Bone marrow (tissue), 2 donors: ENCODE results near the gene BRD3.
A peak's percentile ranks its signal among the peaks of the same experiment; 100 is the strongest.

Source experiments
- DNase-seq, 2 donors: peaks; one replicate each; lab custom pipeline; 2025; lab: John Stamatoyannopoulos, UW

Gene BRD3

GRCh38 chr9:134066913-134067851 lies 644 bp downstream of the BRD3 start:
- no peak for DNase-seq

GRCh38 chr9:134066526-134066912 lies 1.3 kb downstream of the BRD3 start:
- no peak for DNase-seq

- peak; percentile 41 to 86 for DNase-seq
Measured at GRCh38 chr9:134065612-134066419, 2.0 kb downstream of the BRD3 start.

GRCh38 chr9:134064711-134065110 lies 3.1 kb downstream of the BRD3 start:
- DNase-seq: no peak

- DNase-seq: no peak
Measured at GRCh38 chr9:134063571-134064450, 4.0 kb downstream of the BRD3 start.

GRCh38 chr9:134063088-134063570 lies 4.7 kb downstream of the BRD3 start:
- DNase-seq: no peak

- DNase-seq: no peak
Measured at GRCh38 chr9:134062461-134063087, 5.3 kb downstream of the BRD3 start.

GRCh38 chr9:134061688-134062371 lies 6.0 kb downstream of the BRD3 start:
- DNase-seq: no peak

GRCh38 chr9:134061019-134061687 lies 6.7 kb downstream of the BRD3 start:
- DNase-seq: no peak

GRCh38 chr9:134060546-134060945 lies 7.3 kb downstream of the BRD3 start:
- DNase-seq: no peak

- peak in 1 of 2 donors; percentile 43 for DNase-seq
Measured at GRCh38 chr9:134059661-134060395, 8.0 kb downstream of the BRD3 start.

GRCh38 chr9:134059188-134059641 lies 8.6 kb downstream of the BRD3 start:
- DNase-seq: no peak

GRCh38 chr9:134058716-134059115 lies 9.1 kb downstream of the BRD3 start:
- DNase-seq: no peak

- no peak for DNase-seq
Measured at GRCh38 chr9:134057751-134058701, 9.8 kb downstream of the BRD3 start.

GRCh38 chr9:134057307-134057657 lies 10.5 kb downstream of the BRD3 start:
- DNase-seq: no peak

- no peak for DNase-seq
Measured at GRCh38 chr9:134056483-134057306, 11.1 kb downstream of the BRD3 start.

GRCh38 chr9:134055981-134056461 lies 11.8 kb downstream of the BRD3 start:
- DNase-seq: no peak
